Hair follicular keratinocyte (primary cell): ENCODE results near the gene ST3GAL6. TPM values are rescaled to one million over a fixed set of nuclear protein-coding genes. Genes with fewer than 3 reads are reported as not detected.

Experiments
- total RNA-seq: library from RNA; depleted of rRNA; stranded (reverse); fragments of >200 nt; gene quantifications from 2 replicates; pipeline ENCODE4 v1.2.3, GENCODE V29; 2015

ST3GAL6 gene, protein sequence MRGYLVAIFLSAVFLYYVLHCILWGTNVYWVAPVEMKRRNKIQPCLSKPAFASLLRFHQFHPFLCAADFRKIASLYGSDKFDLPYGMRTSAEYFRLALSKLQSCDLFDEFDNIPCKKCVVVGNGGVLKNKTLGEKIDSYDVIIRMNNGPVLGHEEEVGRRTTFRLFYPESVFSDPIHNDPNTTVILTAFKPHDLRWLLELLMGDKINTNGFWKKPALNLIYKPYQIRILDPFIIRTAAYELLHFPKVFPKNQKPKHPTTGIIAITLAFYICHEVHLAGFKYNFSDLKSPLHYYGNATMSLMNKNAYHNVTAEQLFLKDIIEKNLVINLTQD
- 4.5 and 10.8 TPM in 2 replicates for total RNA-seq

DNA sequence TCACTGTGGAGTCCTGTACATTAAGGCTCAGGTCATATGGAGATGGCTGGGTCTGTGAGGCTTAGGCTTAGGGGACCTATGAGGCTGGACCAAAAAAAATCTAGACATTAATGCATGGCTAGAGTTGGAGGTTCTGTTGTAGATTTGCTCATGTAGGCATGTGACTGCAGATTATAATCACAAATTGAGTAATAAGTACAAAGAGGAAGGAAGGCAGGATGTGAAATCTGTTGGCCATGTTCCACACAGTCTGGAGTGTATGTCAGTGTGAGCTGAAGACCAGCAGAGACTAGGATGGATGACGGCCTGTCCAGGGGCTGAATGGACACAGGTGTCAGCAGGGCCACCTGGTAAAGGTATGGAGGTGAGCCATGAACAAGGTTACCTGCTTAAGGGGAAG is at the start of gene ST3GAL6:
ST3GAL6 (plus strand) TSS at position 265 of the 400 bp plus-strand sequence. CDS start 5,101 bp downstream, outside the sequence.

Other genes starting within 250 kb of the ST3GAL6 start
- 82.9 and 83.1 TPM in 2 replicates for gene CLDND1, start 240.4 kb upstream of the ST3GAL6 start, total RNA-seq
- not detected in 2 replicates for gene GPR15, start 231.4 kb upstream of the ST3GAL6 start, total RNA-seq
- 29.8 and 37.4 TPM in 2 replicates for gene CPOX, start 169.7 kb upstream of the ST3GAL6 start, total RNA-seq
- 122 and 246 TPM in 2 replicates for gene DCBLD2, start 138.4 kb downstream of the ST3GAL6 start, total RNA-seq